Measurements from ENCODE around the gene TMPRSS4.

The TMPRSS4 gene

DNA sequence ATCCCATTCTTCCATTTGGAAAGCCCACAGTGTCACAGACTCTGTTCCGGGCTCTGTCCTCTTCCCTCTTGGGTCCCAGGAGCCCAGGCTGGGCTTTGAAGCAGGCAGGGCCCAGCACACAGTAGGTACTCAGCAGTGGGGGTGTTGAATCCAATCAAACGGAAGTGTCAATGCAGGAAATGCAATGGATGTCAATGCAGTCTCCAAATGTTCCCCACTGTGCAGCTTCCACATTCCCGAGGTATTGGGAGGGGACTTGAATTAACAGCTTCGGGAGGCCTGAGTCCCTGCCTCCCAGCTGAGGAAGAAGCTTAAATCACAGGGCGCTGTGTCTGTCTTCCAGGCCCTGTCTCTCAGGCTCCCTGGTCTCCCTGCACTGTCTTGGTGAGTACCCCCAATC lies 31.6 kb downstream of the TMPRSS4 start:
- DNase-seq = no peak

DNA sequence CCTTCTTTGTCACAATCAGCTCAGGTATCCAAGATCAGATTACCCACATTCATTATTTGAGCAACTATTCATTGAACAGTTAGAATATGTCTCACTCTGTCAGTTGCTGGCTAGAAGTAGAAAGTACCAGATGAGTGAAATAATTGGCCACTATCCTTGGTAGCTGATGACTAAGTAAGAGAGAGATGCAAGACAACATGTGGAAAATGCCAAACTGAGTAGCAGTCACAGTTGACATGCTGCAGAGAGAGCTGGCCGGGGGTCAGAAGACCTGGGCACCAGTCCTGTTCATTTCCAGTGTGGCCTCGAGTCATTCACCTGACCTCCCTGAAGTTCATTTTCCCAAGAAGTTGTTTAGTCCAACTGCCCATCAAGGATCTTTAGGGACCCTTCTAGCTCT lies 32.4 kb downstream of the TMPRSS4 start:
- DNase-seq = no peak

DNA sequence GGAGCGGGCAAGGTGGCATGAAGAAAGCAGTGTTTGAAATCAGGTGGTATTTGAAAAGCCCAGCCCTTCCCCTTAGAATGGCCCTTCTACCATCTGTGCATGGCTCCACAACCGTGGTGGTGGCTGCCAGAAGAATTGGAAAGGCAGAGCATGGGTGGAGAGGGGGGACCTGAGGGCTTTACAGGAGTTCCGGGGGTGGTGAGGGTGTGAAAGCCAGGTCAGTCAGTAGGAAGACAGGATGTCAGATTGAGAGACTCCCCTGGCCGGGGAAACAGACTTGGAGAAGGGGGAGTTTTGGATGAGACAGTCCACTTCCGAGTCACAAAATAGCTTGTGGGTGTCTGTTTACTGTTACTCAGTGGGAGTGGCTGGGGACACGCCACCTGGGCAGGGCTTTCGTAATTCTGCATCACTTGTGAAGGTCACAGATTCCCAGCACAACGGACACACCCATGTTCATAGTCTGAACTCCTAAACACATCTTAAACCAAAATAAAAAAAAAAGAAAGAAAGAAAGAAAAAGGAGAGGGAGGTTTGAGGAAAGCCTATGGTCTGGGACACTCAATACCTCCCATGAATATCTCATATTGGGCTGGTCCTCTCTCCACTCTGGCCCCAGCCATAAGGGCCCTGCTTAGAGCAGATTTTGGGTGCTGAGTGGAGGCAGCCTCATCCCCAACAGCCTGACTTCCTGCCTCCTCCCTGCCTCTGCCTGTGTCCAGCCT lies 34.3 kb downstream of the TMPRSS4 start:
- no peak for DNase-seq

DNA sequence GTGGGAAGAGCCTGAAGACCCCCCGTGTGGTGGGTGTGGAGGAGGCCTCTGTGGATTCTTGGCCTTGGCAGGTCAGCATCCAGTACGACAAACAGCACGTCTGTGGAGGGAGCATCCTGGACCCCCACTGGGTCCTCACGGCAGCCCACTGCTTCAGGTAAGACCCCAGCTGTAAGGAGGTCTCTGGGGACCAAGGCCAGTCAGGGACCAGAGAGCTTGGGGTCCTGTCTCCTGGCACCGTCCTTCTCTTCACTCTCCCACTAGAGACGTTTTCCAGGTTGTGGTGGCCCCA lies 34.8 kb downstream of the TMPRSS4 start:
- DNase-seq = no peak

DNA sequence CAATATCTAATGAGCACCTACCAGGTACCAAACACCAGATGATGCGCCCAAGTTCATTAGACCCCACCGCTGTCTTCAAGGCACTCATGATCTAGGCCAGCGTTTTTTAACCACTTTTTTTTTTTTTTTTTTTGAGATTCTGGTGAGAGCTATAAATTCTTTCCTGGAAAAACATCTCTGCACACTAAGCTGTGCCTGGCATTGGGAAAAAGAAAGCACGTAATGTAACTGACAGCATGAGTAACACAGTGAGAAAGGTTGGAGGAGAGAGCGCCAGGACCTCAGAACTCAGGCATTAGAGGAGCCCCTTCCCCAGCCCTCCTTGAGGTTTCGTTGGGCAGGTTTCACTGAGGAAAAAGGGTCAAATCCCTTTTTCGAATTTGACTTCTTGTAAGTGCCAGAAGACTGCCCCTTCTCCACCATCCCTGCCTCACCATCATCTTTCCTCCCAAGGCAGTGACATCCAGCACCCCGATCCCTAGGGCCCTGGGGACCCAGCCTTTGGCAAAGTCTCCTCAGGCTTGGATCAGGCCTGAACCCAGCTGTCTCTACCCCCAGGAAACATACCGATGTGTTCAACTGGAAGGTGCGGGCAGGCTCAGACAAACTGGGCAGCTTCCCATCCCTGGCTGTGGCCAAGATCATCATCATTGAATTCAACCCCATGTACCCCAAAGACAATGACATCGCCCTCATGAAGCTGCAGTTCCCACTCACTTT lies 36.0 kb downstream of the TMPRSS4 start:
- no peak for DNase-seq

DNA sequence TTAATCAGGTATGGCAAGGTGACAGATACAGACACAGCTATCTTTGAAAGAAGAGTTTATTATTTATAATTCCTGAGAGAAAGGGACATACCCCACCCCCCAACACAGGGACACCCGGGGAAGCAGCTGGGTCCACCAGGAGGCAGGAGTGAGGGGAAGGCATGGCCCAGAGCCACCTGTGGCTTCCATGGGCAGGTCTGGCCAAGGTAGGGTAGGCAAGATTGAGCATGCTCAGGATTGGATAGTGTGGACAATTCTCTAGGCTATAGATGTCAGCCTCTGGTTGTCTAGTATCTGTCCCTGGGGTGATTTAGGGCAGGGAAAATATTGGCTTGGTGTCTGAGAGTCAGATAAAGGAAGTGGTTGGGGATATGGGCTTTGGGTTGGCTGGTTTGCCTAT lies 37.4 kb downstream of the TMPRSS4 start:
- no peak for DNase-seq

DNA sequence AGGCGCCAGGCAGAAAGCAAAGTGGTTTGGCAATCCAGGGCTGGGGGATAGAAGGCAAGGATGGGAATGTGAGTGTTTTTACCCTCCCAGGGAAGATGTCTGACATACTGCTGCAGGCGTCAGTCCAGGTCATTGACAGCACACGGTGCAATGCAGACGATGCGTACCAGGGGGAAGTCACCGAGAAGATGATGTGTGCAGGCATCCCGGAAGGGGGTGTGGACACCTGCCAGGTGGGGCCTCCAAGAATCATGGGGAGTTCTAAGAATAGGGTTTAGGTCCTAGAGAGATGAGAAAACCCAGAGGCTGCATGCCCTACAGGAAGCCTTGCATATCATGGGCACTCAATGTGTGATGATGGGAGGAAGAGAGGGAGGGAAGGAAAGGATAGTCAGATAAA lies 38.2 kb downstream of the TMPRSS4 start:
- no peak for DNase-seq

DNA sequence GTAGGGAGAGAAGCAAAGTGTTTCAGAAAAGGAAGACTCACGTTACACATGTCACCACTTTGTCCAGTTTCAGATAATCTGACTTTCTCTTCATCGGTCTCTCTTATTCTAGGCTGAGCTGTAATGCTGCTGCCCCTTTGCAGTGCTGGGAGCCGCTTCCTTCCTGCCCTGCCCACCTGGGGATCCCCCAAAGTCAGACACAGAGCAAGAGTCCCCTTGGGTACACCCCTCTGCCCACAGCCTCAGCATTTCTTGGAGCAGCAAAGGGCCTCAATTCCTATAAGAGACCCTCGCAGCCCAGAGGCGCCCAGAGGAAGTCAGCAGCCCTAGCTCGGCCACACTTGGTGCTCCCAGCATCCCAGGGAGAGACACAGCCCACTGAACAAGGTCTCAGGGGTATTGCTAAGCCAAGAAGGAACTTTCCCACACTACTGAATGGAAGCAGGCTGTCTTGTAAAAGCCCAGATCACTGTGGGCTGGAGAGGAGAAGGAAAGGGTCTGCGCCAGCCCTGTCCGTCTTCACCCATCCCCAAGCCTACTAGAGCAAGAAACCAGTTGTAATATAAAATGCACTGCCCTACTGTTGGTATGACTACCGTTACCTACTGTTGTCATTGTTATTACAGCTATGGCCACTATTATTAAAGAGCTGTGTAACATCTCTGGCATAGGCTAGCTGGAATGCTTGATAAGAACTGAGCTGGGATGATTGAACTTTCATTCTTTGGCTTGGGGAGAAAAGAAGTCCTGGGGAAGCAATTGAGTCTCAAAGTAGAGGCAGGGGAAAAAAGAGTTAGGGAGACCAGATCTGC lies 41.1 kb downstream of the TMPRSS4 start:
- DNase-seq = no peak

DNA sequence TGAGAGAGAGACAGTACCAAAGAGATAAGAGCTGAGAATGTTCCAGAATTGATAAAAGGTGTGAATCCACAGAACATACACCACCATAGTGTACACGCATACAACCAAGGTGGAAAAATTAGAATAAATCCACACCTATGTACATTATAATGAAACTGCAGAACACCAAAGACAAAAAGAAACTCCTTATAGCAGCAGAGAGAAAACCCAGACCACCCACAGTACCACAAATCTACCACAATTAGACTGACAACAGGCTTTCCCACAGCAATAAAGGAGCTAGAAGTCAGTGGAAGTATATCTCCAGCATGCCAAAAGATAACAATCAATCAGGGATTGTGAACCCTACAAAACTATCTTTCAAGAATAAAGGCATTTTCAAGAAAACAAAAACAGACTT lies 43.9 kb downstream of the TMPRSS4 start:
- DNase-seq = no peak

DNA sequence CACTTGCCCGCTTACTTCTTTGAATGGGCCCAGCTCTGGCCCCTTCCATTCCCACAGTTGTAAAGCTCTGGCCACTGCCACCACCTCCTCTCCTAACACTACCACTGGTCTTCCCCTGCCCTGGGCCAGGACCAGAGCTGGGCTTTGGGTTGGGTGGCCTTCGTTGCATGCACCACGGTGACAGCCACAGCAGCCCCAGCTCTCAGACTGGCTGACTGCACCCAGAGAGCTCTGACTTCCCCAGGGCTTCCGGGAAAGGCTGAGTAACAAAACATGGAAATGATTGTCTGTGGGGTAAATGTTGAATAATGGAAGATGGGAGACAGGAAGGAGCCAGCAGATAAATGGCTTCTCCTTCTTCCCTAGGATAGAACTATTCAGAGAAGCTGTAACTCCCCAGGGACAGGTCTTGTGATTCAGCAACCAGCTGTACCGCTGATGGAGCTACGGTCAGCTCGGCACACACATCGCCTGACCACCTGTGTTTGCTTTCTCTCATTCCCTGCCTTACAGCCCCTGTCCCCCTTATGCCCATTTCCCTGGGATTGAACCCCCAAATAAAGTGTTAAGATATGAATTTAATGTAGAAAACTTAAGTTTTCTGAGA lies 48.2 kb downstream of the TMPRSS4 start:
- DNase-seq = no peak

DNA sequence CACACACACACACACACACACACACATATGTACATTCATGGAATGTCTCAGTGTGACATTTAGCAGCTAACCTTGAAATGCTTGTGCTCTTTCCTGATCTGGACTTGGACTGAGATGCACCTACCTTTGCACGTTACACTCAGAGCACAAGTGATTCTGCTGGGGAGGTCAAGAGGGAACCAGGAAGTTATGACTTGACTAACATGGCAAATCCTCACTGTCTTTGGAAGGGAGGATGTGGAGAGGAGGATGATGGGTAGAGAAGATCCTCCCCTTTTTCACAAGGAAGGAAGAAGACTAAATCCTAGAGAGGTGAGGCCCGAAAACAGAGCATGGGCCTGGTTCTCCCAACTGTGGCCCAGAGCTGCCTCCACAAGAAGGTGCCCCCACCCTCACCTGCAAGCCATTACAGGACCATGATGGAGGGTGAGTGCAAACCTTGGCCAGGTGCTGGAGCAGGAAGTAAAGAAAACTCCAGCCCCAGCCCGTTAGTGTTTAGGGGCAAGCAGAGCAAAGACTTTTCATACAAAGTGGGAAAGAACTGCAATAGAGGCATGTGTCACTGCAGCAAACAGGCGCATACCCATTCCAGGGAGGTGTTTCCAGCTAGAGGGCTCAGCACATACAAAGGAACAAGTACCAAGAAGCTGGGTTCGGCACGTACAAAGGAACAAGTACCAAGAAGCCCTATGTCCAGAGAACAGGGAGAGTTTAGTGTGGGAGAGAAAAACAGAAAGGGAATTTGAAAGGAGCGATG lies 49.4 kb downstream of the TMPRSS4 start:
- no peak for DNase-seq

DNA sequence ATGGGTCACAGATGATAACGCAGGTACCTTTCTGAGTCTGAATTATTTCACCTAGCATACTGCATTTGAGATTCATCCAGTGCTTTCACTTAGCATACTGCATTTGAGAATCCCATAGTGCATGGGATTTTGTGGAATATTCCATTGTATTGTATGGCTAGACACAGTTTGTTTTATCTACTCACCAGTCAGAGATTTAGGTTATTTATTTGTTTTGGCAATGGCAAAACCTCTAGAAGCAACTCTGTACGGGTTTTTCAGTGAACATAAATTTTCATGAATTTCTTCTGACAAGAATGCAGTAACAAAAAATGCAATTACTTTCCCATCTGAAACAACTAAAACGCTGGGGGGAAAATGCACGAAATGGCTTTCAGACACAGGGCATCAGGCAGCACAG lies 51.4 kb downstream of the TMPRSS4 start:
- DNase-seq = no peak

DNA sequence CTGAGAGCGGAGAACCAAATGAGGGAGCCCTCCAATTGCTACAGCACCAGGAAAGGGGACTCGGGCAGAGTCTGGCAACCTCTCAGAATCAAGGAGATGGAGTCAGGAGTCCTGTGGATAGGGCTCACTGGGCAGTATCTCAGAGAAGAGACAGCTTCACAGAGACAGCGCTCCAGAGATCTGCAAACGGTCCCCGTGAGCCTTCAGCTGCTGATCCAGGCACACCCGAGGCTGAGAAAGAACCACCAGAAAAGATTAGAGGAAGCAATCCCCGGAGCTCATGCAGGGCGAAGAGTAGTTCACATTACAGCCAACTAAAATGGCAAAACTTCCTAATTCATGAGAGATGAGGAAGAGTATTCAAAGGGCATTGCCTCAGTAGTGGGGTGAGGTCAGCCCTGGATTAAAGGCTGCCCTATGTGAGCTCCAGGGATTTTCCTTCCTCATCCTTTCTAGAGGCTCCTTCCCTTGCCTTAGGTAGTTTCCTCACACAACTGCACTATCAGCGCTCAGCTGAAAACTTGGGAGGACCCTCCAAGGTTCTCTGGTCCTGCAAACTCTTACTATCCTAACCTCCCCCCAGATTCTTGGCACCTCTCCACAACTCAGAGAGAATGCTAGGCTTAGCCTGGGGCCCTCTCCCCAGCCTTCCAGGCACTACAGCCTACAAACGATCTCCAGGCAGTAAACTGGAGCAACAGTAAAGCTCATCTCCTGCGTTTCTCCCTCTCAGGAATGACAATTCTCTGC lies 52.0 kb downstream of the TMPRSS4 start:
- DNase-seq = no peak

DNA sequence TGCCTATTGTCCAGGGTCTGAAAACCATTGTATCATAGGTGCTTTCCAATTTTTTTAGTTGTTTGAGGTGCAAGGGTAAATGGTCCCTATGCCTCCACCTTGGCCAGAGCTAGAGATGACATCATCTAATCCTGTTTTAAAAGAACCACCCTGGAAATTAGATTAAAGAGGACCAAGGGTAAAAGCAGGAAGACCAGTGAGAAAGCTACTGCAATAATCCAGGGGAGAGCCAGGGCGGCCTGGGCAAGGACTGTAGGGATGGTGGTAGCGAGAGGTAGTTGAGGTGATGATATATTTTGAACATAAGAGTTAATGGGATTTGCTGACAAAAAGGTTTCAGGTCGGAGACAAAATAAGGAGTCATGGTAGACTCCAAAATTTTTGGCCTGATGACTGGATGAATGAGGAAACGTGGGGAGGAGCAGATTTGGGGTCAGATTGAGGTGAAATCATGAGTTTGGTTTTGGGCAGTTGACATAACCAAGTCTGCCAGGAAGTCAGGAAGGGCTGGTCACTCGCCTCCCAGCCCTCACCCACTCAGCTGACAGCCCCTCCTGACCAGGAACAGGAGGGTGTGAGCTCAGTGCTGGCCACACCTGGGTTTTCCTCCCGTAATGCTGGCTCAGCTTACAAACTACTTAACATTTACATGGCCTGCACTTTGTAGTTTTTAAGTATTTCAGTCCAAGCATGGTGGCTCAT lies 52.7 kb downstream of the TMPRSS4 start:
- DNase-seq = no peak

DNA sequence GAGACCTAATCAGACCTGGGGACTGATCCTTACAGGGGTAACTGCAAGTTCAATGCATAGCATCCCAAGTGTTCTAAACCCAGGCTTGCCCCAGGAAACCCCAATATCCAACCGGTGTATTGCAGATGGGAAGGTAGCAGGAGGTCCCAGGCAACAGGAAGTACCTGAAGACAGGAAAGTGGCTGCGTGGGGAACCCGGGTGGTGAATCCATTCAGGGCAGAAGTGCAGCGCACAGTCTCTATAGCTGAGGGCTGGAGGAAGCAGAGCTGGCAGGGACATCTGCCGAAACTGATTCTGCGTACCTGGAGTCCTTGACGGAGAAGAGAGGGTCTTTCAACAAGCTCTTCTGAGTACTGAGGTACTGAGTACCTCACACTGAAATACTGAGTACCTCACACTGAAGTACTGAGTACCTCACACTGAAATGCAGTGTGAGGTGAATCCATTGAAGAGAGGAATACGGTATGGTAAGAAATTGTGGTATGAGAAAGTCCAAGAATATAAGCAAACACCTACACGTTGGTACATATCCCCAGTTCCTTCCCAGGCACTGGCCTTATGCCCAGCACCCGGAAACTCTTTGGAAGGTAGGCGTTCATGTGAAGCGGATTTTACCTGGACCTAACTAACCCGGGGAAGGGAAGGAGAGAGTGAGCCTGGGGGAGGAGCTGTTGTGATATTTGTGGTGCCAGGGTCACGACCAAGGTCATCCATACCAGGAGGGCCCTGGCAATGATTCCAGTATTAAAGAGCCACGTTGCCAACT lies 55.7 kb downstream of the TMPRSS4 start:
- no peak for DNase-seq

DNA sequence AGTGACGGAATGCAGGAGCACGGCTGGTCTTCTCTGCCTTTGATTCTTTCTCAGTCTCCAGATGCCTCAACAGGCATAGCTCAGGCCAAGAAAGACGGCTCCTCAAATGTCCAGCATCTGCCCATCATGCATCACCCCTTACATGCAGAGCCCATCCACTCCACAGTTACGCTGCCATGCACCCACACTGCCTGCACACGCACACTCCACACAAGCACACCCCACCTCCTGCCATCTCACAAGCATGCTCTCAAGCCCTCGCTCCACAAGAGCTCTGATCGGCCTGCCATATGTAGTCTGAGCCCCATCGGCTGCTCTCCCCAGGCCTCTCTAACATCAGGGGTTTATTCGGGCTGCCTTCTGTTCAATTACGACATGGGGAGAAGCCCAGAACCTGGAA lies 56.9 kb downstream of the TMPRSS4 start:
- no peak for DNase-seq

DNA sequence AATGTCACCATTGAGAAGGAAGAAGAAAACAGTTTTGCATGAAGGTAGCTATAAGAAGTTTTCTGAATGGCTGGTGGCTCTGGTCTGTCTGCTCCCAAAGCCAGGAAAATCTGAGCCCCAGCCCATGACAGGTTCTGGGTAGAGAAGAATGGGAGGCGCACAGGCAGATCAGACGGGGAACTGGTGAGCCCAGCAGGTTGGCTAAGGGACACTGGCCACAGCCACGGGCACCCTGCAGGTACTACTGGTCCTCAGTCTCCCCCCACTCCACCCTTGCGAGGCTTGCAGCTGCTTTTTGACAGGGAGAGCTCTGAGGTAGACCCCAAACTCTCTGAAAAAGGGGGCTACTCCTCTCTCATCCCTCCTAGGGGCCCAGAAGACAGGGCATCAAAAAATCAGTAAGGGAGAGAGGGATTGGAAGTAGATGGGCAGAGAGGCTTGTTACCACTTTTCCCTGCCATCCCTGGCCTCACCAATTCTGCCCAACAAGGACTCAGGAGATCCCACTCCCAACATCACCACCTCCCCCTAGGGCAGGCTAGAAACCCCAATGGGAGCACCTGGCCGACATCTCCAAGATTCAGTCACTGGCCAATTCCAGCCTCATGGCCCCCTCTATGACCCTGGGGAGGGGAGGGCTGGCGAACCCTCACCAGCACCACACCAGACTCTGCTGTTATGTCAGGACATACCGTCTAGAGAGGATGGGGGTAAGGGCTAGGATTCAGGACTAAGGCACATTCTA lies 58.3 kb downstream of the TMPRSS4 start:
- DNase-seq = no peak

DNA sequence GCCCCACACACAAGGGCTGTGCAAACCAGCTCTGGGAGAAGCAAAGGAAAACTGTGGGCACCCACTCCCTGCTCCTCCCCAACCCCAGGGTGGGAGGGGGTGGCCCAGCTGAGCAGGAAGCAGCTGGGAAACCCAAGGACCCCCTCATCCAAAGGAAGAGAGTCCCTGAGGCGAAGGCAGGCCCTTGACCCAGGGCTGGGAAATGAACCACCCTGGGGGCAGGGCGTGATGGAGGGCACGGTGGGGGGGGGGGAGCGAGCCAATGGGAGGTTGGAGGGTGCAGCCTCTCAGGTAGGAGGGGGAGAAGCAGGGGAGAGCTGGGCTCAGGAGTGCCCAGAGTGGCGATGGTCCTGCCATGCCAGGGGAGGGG lies 58.9 kb downstream of the TMPRSS4 start:
- no peak for DNase-seq

DNA sequence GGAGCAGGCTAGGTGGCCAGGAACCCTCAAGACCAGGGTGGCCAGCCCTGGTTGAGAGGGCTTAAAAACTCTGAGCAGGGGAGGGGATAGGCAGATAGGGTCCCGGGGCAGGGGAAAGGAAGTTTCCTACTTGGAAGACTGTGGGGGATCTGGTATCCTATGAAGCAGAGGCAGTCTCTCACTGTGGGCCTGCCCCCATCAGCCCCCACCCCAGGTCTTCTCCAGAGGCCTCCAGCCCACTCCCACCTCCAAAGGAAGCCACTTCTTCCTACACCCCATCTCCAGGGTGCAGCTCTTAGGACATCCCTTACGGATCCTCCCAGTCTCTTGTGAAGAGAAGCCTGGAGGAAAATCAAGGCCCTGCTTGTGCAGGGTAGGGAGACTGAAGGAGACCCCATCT lies 59.5 kb downstream of the TMPRSS4 start:
- no peak for DNase-seq

DNA sequence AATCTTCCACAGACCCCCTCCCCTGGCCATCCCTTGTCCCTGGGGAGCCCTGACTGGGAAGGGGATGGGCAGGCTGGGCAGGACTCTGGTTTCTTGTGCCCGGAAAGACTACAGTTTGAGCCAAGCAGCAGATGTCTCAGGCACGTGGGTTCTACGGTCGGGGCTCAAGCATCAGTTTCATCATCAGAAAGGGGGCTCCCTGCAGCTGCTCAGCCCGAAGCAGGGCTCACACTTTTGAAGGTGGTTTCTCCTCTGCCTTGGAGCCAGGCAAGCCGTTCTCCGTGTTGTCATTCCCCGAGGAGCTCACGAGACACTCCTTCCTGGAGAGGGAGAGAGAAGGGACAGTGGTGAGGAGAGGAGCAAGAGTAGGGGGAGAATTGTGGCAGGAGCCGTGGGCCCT lies 59.9 kb downstream of the TMPRSS4 start:
- DNase-seq = no peak
